ENCODE data around the gene FGF3. TPM values are rescaled to one million over a fixed set of nuclear protein-coding genes. Genes with fewer than 3 reads are reported as not detected.

The FGF3 gene
- total RNA-seq, 2 experiments from 2014 or later: not detected

- ATAC-seq (ENCODE audit: poor library complexity) (no peak), DNase-seq (no peak)
- peaks cover 0 to 14% of the 10 kb centered on the region in 2 experiments for H3K9me3 ChIP-seq (ENCODE audit: control insufficient read depth in 1 of 2, insufficient read depth in 1 of 2, low read length in 2 of 2)
- H3K27ac ChIP-seq (ENCODE audit: low read depth in 1 of 2, low read length in 2 of 2): no peak overlapping the region
- Mint-ChIP-seq H3K36me3 (ENCODE audit: low read depth) (no peaks in the 10 kb centered on the region), H3K27ac (no peak overlapping the region), H3K4me3 (no peak overlapping the region), H3K27me3 (peaks cover 34% of the 10 kb centered on the region), H3K9me3 (no peaks in the 10 kb centered on the region), H3K4me1 (ENCODE audit: low read depth) (no peaks in the 10 kb centered on the region)
- no peaks in the 10 kb centered on the region for H3K4me1 ChIP-seq (ENCODE audit: insufficient read depth, low read length)
- CTCF ChIA-PET: no interaction called here
- H3K36me3 ChIP-seq (ENCODE audit: insufficient read depth, low read length): no peaks in the 10 kb centered on the region
- no peak for TF ChIP-seq CTCF (IDR thresholded peaks at IDR 0.05)
- H3K27me3 ChIP-seq (ENCODE audit: control insufficient read depth in 1 of 2, insufficient read depth in 2 of 2, low read length in 2 of 2): peaks cover 0 to 10% of the 10 kb centered on the region in 2 experiments
- no peak overlapping the region for H3K4me3 ChIP-seq (ENCODE audit: low read length)
- POLR2A ChIA-PET: no interaction called here
- intact Hi-C loops (cut with DNase I, micrococcal nuclease): no loop called here
These were observed 6.7 kb upstream of the FGF3 start for GRCh38 chr11:69825941-69826340.

- H3K27ac Mint-ChIP-seq: no peak overlapping the region
- peaks cover 41% of the 10 kb centered on the region for H3K27me3 Mint-ChIP-seq
- Histone ChIP-seq H3K4me1 (ENCODE audit: insufficient read depth, low read length) (no peaks in the 10 kb centered on the region), H3K27me3 (ENCODE audit: control insufficient read depth in 1 of 2, insufficient read depth in 2 of 2, low read length in 2 of 2) (peaks cover 5 to 17% of the 10 kb centered on the region in 2 experiments), H3K27ac (ENCODE audit: low read depth in 1 of 2, low read length in 2 of 2) (no peak overlapping the region), H3K4me3 (ENCODE audit: low read length) (no peak overlapping the region), H3K36me3 (ENCODE audit: insufficient read depth, low read length) (no peaks in the 10 kb centered on the region), H3K9me3 (ENCODE audit: control insufficient read depth in 1 of 2, insufficient read depth in 1 of 2, low read length in 2 of 2) (peaks cover 0 to 14% of the 10 kb centered on the region in 2 experiments)
- ChIA-PET CTCF (no interaction called here), POLR2A (no interaction called here)
- no peak for DNase-seq
- no peaks in the 10 kb centered on the region for H3K4me1 Mint-ChIP-seq (ENCODE audit: low read depth)
- H3K4me3 Mint-ChIP-seq: no peak overlapping the region
- no peaks in the 10 kb centered on the region for H3K36me3 Mint-ChIP-seq (ENCODE audit: low read depth)
- H3K9me3 Mint-ChIP-seq: no peaks in the 10 kb centered on the region
- TF ChIP-seq CTCF (IDR thresholded peaks at IDR 0.05): no peak
- intact Hi-C loops (cut with DNase I, micrococcal nuclease): no loop called here
- ATAC-seq (ENCODE audit: poor library complexity): no peak
These were observed 6.0 kb upstream of the FGF3 start for GRCh38 chr11:69825037-69825834.

GRCh38 chr11:69823641-69824265 is 4.5 kb upstream of the FGF3 start:
- ATAC-seq (ENCODE audit: poor library complexity) (no peak), DNase-seq (no peak)
- POLR2A ChIA-PET: no interaction called here
- intact Hi-C loops (cut with DNase I, micrococcal nuclease): no loop called here
- Histone ChIP-seq H3K9me3 (ENCODE audit: control insufficient read depth in 1 of 2, insufficient read depth in 1 of 2, low read length in 2 of 2) (peaks cover 0 to 14% of the 10 kb centered on the region in 2 experiments), H3K27me3 (ENCODE audit: control insufficient read depth in 1 of 2, insufficient read depth in 2 of 2, low read length in 2 of 2) (peaks cover 8 to 23% of the 10 kb centered on the region in 2 experiments), H3K36me3 (ENCODE audit: insufficient read depth, low read length) (no peaks in the 10 kb centered on the region), H3K4me3 (ENCODE audit: low read length) (no peak overlapping the region), H3K27ac (ENCODE audit: low read depth in 1 of 2, low read length in 2 of 2) (no peak overlapping the region), H3K4me1 (ENCODE audit: insufficient read depth, low read length) (no peaks in the 10 kb centered on the region)
- Mint-ChIP-seq H3K36me3 (ENCODE audit: low read depth) (no peaks in the 10 kb centered on the region), H3K4me1 (ENCODE audit: low read depth) (no peaks in the 10 kb centered on the region), H3K27me3 (peaks cover 48% of the 10 kb centered on the region), H3K4me3 (no peak overlapping the region), H3K9me3 (no peaks in the 10 kb centered on the region), H3K27ac (no peak overlapping the region)
- TF ChIP-seq CTCF (IDR thresholded peaks at IDR 0.05): no peak
- CTCF ChIA-PET: no interaction called here

Measured in CD4-positive, alpha-beta T cell (primary cell).